ENCODE data around the gene RAE1. TPM values are rescaled to one million over a fixed set of nuclear protein-coding genes. Genes with fewer than 3 reads are reported as not detected.

The RAE1 gene
- total and polyA plus RNA-seq, 2 experiments from 2014 or later = 35.4 to 43.3 TPM

DNA sequence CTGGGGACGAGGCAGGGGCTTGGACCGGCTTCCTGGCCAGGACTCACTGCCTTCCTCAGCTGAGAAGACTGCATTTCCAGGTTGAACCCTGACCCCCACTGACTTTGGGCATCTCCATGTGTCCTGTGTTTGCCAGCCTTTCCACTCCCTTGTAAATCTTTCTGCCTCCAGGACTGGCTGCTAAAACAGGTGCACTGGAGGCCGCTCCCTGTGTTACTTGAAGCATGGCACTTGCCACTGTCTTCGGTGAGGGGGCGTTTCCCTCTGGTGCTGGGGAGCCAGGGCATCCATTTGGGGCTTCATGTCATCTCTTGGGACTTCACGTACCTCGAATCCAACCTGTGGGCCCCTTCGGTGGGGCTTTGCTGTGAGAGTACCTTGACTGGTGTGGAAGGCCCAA is 33.4 kb downstream of the RAE1 start:
- peaks cover 10% of the 10 kb centered on the region for H3K36me3 Mint-ChIP-seq (ENCODE audit: low read depth)
- no peak for ATAC-seq
- H3K4me1 Mint-ChIP-seq = peaks cover 3% of the 10 kb centered on the region
- H3K36me3 ChIP-seq (ENCODE audit: insufficient read depth) = no peaks in the 10 kb centered on the region
- H3K4me1 ChIP-seq (ENCODE audit: insufficient read depth) = 0 out of 2 replicates have a peak, but pooled peaks cover under 1% of the 10 kb centered on the region
- H3K4me3 ChIP-seq = no peak overlapping the region
- no peaks in the 10 kb centered on the region for H3K79me2 ChIP-seq (replicated peaks; ENCODE audit: insufficient read depth)
- H4K20me1 ChIP-seq (replicated peaks; ENCODE audit: insufficient read depth) = peaks cover 2% of the 10 kb centered on the region
- no peaks in the 10 kb centered on the region for H3K9me3 Mint-ChIP-seq
- H3K27me3 Mint-ChIP-seq (ENCODE audit: insufficient read depth, low read depth, poor library complexity) = peaks cover 4% of the 10 kb centered on the region
- DNase-seq (ENCODE audit: low spot score) = no peak
- H3K27ac Mint-ChIP-seq = peak overlapping the region; percentile 36; the same call in 1 of the 2 replicates
- no peak overlapping the region for H2AFZ ChIP-seq
- no peaks in the 10 kb centered on the region for H3K27me3 ChIP-seq (ENCODE audit: insufficient read depth)
- no peak overlapping the region for H3K4me3 Mint-ChIP-seq
- no peaks in the 10 kb centered on the region for H3K9me2 ChIP-seq (ENCODE audit: insufficient read depth)
- H3K27ac ChIP-seq (ENCODE audit: low read depth) = no peak overlapping the region
- no peak for TF ChIP-seq ZNF331 (CRISPR knock-in tag; IDR thresholded peaks at IDR 0.05; ENCODE audit: low read depth)
- TF ChIP-seq EZH2phosphoT487 (IDR thresholded peaks at IDR 0.05; ENCODE audit: unreplicated experiment) = no peak
- TF ChIP-seq, protein P1, sequence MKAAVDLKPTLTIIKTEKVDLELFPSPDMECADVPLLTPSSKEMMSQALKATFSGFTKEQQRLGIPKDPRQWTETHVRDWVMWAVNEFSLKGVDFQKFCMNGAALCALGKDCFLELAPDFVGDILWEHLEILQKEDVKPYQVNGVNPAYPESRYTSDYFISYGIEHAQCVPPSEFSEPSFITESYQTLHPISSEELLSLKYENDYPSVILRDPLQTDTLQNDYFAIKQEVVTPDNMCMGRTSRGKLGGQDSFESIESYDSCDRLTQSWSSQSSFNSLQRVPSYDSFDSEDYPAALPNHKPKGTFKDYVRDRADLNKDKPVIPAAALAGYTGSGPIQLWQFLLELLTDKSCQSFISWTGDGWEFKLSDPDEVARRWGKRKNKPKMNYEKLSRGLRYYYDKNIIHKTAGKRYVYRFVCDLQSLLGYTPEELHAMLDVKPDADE (IDR thresholded peaks at IDR 0.05) = no peak
- TF ChIP-seq, protein P2, sequence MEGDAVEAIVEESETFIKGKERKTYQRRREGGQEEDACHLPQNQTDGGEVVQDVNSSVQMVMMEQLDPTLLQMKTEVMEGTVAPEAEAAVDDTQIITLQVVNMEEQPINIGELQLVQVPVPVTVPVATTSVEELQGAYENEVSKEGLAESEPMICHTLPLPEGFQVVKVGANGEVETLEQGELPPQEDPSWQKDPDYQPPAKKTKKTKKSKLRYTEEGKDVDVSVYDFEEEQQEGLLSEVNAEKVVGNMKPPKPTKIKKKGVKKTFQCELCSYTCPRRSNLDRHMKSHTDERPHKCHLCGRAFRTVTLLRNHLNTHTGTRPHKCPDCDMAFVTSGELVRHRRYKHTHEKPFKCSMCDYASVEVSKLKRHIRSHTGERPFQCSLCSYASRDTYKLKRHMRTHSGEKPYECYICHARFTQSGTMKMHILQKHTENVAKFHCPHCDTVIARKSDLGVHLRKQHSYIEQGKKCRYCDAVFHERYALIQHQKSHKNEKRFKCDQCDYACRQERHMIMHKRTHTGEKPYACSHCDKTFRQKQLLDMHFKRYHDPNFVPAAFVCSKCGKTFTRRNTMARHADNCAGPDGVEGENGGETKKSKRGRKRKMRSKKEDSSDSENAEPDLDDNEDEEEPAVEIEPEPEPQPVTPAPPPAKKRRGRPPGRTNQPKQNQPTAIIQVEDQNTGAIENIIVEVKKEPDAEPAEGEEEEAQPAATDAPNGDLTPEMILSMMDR (conservative IDR thresholded peaks at IDR 0.05; ENCODE audit: low read depth in 2 of 2) = no peak
- TF ChIP-seq, protein P3, sequence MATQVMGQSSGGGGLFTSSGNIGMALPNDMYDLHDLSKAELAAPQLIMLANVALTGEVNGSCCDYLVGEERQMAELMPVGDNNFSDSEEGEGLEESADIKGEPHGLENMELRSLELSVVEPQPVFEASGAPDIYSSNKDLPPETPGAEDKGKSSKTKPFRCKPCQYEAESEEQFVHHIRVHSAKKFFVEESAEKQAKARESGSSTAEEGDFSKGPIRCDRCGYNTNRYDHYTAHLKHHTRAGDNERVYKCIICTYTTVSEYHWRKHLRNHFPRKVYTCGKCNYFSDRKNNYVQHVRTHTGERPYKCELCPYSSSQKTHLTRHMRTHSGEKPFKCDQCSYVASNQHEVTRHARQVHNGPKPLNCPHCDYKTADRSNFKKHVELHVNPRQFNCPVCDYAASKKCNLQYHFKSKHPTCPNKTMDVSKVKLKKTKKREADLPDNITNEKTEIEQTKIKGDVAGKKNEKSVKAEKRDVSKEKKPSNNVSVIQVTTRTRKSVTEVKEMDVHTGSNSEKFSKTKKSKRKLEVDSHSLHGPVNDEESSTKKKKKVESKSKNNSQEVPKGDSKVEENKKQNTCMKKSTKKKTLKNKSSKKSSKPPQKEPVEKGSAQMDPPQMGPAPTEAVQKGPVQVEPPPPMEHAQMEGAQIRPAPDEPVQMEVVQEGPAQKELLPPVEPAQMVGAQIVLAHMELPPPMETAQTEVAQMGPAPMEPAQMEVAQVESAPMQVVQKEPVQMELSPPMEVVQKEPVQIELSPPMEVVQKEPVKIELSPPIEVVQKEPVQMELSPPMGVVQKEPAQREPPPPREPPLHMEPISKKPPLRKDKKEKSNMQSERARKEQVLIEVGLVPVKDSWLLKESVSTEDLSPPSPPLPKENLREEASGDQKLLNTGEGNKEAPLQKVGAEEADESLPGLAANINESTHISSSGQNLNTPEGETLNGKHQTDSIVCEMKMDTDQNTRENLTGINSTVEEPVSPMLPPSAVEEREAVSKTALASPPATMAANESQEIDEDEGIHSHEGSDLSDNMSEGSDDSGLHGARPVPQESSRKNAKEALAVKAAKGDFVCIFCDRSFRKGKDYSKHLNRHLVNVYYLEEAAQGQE (IDR thresholded peaks at IDR 0.05; ENCODE audit: unreplicated experiment) = no peak
- no peak for TF ChIP-seq JUNB (IDR thresholded peaks at IDR 0.05; ENCODE audit: unreplicated experiment)
- no peak for TF ChIP-seq STAT1 (IDR thresholded peaks at IDR 0.05; ENCODE audit: unreplicated experiment)
- TF ChIP-seq, protein P4, sequence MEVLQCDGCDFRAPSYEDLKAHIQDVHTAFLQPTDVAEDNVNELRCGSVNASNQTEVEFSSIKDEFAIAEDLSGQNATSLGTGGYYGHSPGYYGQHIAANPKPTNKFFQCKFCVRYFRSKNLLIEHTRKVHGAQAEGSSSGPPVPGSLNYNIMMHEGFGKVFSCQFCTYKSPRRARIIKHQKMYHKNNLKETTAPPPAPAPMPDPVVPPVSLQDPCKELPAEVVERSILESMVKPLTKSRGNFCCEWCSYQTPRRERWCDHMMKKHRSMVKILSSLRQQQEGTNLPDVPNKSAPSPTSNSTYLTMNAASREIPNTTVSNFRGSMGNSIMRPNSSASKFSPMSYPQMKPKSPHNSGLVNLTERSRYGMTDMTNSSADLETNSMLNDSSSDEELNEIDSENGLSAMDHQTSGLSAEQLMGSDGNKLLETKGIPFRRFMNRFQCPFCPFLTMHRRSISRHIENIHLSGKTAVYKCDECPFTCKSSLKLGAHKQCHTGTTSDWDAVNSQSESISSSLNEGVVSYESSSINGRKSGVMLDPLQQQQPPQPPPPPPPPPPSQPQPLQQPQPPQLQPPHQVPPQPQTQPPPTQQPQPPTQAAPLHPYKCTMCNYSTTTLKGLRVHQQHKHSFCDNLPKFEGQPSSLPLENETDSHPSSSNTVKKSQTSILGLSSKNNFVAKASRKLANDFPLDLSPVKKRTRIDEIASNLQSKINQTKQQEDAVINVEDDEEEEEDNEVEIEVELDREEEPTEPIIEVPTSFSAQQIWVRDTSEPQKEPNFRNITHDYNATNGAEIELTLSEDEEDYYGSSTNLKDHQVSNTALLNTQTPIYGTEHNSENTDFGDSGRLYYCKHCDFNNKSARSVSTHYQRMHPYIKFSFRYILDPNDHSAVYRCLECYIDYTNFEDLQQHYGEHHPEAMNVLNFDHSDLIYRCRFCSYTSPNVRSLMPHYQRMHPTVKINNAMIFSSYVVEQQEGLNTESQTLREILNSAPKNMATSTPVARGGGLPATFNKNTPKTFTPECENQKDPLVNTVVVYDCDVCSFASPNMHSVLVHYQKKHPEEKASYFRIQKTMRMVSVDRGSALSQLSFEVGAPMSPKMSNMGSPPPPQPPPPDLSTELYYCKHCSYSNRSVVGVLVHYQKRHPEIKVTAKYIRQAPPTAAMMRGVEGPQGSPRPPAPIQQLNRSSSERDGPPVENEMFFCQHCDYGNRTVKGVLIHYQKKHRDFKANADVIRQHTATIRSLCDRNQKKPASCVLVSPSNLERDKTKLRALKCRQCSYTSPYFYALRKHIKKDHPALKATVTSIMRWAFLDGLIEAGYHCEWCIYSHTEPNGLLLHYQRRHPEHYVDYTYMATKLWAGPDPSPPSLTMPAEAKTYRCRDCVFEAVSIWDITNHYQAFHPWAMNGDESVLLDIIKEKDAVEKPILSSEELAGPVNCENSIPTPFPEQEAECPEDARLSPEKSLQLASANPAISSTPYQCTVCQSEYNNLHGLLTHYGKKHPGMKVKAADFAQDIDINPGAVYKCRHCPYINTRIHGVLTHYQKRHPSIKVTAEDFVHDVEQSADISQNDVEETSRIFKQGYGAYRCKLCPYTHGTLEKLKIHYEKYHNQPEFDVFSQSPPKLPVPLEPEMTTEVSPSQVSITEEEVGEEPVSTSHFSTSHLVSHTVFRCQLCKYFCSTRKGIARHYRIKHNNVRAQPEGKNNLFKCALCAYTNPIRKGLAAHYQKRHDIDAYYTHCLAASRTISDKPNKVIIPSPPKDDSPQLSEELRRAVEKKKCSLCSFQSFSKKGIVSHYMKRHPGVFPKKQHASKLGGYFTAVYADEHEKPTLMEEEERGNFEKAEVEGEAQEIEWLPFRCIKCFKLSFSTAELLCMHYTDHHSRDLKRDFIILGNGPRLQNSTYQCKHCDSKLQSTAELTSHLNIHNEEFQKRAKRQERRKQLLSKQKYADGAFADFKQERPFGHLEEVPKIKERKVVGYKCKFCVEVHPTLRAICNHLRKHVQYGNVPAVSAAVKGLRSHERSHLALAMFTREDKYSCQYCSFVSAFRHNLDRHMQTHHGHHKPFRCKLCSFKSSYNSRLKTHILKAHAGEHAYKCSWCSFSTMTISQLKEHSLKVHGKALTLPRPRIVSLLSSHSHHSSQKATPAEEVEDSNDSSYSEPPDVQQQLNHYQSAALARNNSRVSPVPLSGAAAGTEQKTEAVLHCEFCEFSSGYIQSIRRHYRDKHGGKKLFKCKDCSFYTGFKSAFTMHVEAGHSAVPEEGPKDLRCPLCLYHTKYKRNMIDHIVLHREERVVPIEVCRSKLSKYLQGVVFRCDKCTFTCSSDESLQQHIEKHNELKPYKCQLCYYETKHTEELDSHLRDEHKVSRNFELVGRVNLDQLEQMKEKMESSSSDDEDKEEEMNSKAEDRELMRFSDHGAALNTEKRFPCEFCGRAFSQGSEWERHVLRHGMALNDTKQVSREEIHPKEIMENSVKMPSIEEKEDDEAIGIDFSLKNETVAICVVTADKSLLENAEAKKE (CRISPR knock-in tag; IDR thresholded peaks at IDR 0.05) = no peak
- TF ChIP-seq POLR2AphosphoS5 (IDR thresholded peaks at IDR 0.05; ENCODE audit: low read depth) = no peak
- no peak for TF ChIP-seq CREB1 (CRISPR knock-in tag; IDR thresholded peaks at IDR 0.05; ENCODE audit: low read depth)
- no peak for TF ChIP-seq ZNF114 (CRISPR knock-in tag; IDR thresholded peaks at IDR 0.05)
- no peak for TF ChIP-seq NANOG (IDR thresholded peaks at IDR 0.05; ENCODE audit: borderline replicate concordance)
- no peak for TF ChIP-seq EZH2 (IDR thresholded peaks at IDR 0.05; ENCODE audit: low read depth, unreplicated experiment)
- no peak overlapping the region for H3K4me2 ChIP-seq
- no peaks in the 10 kb centered on the region for H3F3A ChIP-seq (replicated peaks; ENCODE audit: low read depth)
